Upper lobe of left lung (tissue), 4 donors: Measurements from ENCODE around the gene DOK5.

Experiments
- CTCF ChIP-seq, 6 experiments: fragments of 450-650 bp in 4 of 6; fragments of 200-600 bp in 2 of 6; sonication (generic) in 2 of 6; IDR thresholded peaks; one replicate each; pipeline ENCODE4 v1.5.1; 2016 to 2019; ENCODE audit warnings: antibody characterized with exemption in 6 of 6
- EP300 ChIP-seq, 4 donors: sonication (generic); formaldehyde crosslinking; IDR thresholded peaks; one replicate each; pipeline ENCODE4 v1.5.1; 2017; ENCODE audit warnings: antibody characterized with exemption in 4 of 4, control low read depth in 2 of 4
- POLR2A ChIP-seq, 4 donors: fragments of 450-650 bp; IDR thresholded peaks; one replicate each; pipeline ENCODE4 v1.5.1; 2016 to 2017; ENCODE audit warnings: antibody characterized with exemption in 4 of 4, mild to moderate bottlenecking in 2 of 4
- POLR2AphosphoS5 ChIP-seq, 2 donors: sonication (generic); formaldehyde crosslinking; IDR thresholded peaks; one replicate each; pipeline ENCODE4 v1.5.1; 2017; ENCODE audit warnings: antibody characterized with exemption in 2 of 2

- TF ChIP-seq EP300 (IDR thresholded peaks at IDR 0.05) = no peak
- no peak for TF ChIP-seq CTCF (IDR thresholded peaks at IDR 0.05)
- no peak for TF ChIP-seq POLR2A (IDR thresholded peaks at IDR 0.05)
- TF ChIP-seq POLR2AphosphoS5 (IDR thresholded peaks at IDR 0.05) = no peak
These were observed 10.2 kb downstream of the DOK5 start for GRCh38 chr20:54485631-54486030.
